KBM-7 (cell line): ENCODE results near the gene LIN9.

ENCODE experiments used
- DNase-seq: peaks from one replicate; pipeline ENCODE4 v3.0.0-alpha.2; 2015
- in situ Hi-C: fragments of 300-500 bp; cut with MboI; formaldehyde crosslinking; loops from 2 replicates; pipeline ENCODE4 v1.14.3; 2020; ENCODE audit warnings: low sequenced_read_pairs, low pct_unique_long_range_greater_than_20kb, mixed read lengths

LIN9 gene

DNA sequence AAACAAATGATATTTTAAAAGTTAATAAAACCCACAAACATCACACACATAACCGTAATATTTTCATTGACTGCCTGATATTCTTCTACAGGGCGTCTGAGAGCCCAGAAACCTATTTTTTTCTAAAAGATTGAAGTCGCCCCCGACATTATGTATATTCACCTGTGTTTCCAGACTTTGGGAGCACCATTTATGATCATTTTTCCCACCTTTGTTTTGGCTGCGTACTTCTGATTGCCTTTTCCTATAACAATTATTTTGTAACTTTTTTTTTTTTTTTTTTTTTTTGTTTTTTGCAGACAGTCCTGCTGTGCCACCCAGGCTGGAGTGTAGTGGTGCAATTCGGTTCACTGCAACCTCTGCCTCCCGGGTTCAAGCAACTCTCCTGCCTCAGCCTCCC, 121.6 kb downstream of the LIN9 start:
- in situ Hi-C loops: no loop called here
- DNase-seq: no peak

DNA sequence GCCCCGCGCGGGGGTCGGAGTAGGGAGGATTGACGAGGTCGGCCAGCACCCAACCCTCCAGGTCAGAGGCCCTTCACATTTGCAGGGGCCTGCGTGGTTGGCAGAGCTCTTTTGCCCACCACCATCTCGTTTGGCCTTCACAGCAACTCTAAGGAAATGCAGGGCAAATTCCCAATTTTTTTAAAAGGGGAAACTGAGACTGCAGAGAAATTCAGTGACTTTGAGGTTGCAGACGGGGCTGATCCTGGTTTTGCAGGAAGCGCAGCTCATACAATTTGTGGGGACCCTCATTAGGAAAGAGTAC, 122.0 kb downstream of the LIN9 start:
- in situ Hi-C loops: no loop called here

DNA sequence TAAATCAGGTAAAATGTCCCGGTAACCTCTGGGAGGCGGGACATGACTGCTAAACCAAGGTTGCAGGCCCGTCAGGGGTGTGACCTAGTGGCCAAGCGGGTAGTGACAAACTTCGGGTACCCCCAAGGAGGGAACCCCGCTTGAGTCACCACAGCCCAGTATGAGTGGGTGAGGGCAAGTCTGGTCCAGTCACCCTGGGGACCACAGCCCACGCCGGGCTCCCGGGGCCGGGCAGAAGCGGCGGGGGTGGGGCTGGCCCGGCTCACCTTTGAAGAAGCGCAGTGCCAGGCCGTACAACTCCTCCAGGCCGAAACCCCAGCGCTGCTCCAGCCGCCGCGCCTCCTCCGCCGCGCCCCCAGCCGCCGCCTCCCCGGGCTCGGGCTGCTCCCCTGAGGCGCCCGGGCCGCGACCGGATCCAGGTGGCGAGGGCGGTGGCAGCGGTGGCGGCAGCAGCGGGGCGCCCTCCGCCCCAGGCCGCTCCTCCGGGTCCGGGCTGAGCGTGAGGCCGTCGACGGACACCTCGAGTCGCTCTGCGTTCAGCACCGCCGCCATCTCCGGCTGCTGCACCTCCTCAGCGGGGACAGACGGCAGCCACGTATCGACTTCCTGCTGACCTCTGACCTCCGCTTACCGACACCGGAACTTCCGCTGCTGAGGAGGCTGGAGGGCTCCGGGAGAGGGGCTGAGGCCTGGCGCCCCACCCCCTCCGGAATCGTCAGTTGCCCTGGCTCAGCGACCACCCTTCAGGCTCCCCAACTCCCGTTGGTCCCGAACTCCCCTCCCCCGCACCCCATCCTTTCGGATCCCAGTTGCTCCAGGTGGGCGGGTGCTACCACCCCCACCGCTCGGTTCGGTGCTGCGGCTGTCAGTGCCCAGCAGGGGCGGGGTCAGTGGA, 122.6 kb downstream of the LIN9 start, which contains the start of gene ACBD3:
Gene ACBD3 (minus strand): TSS at position 618 of the 895 bp plus-strand sequence. CDS start 66 bp downstream, at position 552.
- in situ Hi-C loops: no loop called here
- DNase-seq: peak; percentile 88

More for the DNA sequence above, 122.0 kb downstream of the LIN9 start:
- DNase-seq: no peak

DNA sequence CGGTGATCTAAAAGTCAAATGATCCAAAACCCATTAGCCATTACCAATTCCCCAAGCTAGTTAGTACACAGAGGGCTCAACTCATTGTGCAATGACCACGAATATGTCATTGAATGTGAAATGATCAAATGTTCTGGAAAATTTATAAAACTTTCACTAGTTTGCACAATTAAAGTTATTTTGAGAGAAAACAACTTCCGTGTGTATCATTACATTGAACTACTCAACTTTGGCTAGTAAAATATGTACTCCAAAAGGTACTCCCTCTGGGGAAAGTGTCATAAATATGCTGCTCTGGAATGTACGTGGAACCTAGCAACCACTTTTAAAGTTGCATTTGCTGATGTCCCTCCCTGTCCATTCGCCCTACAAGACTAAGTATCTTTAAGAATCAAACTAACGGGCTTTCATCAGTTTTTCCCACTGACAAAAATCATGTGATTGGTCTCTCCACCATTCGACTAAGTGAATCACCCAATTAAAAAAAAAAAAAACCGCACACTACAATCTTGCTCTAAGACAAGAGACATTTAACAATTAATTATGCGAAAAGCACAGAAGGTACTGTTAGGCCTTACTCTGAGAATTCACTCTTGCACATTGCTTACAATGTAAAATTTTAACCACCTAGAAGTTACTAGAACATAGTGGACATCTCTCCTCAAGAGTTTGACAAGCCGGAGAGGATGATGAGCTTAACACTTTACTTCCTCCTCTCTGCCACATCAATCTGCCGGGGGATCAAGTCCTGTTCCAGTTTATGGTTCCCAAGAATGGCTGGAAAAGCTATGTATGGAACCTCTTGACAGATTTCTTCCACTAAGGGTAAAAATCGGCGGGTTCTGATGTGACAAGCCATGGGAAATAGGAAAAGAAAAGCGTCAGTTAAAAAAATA, 123.6 kb downstream of the LIN9 start:
- no peak for DNase-seq
- in situ Hi-C loops: no loop called here

DNA sequence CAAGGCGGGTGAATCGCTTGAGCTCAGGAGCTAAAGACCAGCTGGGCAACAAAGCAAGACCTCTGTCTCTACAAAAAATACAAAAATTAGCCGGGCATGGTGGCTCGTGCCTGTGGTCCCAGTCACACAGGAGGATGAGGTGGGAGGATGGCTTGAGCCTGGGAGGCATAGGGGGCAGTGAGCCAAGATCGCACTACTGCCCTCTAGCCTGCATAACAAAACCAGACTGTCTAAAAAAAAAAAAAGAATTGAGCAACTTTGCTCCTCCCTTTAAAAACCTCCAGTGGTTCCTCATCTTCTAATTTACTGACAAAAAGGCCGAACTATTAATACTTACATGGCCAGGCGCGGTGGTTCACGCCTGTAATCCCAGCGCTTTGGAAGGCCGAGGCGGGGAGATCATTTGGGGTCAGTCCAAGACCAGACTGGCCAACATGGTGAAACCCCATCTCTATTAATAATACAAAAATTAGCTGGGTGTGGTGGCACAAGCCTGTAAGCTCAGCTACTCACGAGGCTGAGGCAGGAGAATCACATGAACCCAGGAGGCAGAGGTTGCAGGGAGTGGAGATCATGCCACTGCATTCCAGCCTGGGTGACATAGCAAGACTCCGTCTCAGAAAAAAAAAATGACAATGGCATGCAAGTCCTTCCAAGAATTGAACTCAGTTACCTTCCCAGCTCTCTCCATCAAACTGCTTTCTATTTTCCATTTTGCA, 126.8 kb downstream of the LIN9 start:
- in situ Hi-C loops: no loop called here
- DNase-seq: peak; percentile 90
